Bronchial epithelial cell (primary cell): ENCODE measurements around the gene C15orf40. TPM values are rescaled to one million over a fixed set of nuclear protein-coding genes. Genes with fewer than 3 reads are reported as not detected.
A peak's percentile ranks its signal among the peaks of the same experiment; 100 is the strongest.

Experiments used
- DNase-seq: peaks from one replicate; pipeline ENCODE4 v3.0.0-alpha.2; 2010; ENCODE audit warnings: low read depth
- FAIRE-seq: peaks from 2 replicates; lab custom pipeline; 2011; peaks lifted over from hg19 to GRCh38; lab: Jason Lieb, UNC
- H3K27me3 ChIP-seq: 2 replicates; pipeline ENCODE4 v1.5.1; 2011; ENCODE audit warnings: low read length; ENCODE audit not compliant: control insufficient read depth, insufficient read depth
- H3K36me3 ChIP-seq: 2 replicates; pipeline ENCODE4 v1.5.1; 2011; ENCODE audit warnings: low read length; ENCODE audit not compliant: control insufficient read depth, insufficient read depth
- H3K4me3 ChIP-seq: 2 replicates; pipeline ENCODE4 v1.5.1; 2011; ENCODE audit warnings: mild to moderate bottlenecking, low read depth, low read length, control low read depth
- CTCF ChIP-seq: IDR thresholded peaks from 2 replicates; pipeline ENCODE4 v1.5.1; 2011; ENCODE audit warnings: mild to moderate bottlenecking, moderate library complexity, low read length, control low read depth, inconsistent platforms; ENCODE audit not compliant: insufficient read depth, severe bottlenecking
- total RNA-seq: library from RNA; depleted of rRNA; stranded (reverse); fragments of >200 nt; gene quantifications from 2 replicates; pipeline ENCODE4 v1.2.1, GENCODE V29; 2014

Gene C15orf40
- total RNA-seq, 1 donor from 2014 or later, result 5.5 TPM

DNA sequence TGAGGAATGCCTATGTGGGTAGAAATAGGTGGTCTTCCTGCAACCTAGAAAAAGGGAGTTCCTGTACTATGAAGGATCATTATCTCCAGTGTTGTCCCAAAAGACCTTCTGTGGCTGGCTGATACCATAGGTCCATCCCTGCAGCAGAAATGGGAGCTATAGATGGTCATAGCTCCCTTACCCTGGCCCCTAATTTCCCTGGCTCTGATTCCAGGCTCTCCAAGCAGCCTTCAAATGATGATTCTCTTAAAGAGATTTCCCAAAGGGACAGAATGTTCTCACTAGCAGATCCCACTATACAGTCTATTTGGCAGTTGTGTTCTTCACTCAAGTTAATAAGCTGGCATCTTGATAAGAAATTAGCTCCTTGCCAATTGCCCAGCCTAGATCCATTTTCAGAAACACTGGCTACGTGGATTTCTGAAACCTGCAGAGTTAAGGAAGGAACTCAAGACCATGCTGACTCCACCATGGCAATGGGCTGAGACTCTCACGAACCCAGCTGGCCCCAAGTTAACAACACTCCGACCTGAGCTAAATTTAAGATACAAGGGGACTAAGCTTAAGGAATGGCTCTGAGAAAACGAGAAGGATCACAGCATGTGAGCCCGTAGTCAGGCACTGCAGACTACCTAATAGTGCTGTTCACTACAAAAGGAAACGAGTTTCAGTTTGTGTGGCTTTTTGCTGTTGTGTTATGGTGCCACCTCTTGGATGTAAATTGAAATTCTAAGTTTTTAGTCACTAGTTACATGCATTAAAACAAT lies 11.4 kb downstream of the C15orf40 start:
- Histone ChIP-seq H3K36me3 (no peaks in the 10 kb centered on the region), H3K4me3 (peak overlapping the region; percentile 17), H3K27me3 (no peaks in the 10 kb centered on the region)
- peak; percentile 62 for TF ChIP-seq CTCF
- no peak for FAIRE-seq
- DNase-seq, result peak; percentile 57

GRCh38 chr15:82999426-82999825 lies 12.0 kb downstream of the C15orf40 start:
- TF ChIP-seq CTCF, result no peak
- Histone ChIP-seq H3K4me3 (no peak overlapping the region), H3K36me3 (no peaks in the 10 kb centered on the region), H3K27me3 (no peaks in the 10 kb centered on the region)
- DNase-seq (no peak), FAIRE-seq (no peak)

DNA sequence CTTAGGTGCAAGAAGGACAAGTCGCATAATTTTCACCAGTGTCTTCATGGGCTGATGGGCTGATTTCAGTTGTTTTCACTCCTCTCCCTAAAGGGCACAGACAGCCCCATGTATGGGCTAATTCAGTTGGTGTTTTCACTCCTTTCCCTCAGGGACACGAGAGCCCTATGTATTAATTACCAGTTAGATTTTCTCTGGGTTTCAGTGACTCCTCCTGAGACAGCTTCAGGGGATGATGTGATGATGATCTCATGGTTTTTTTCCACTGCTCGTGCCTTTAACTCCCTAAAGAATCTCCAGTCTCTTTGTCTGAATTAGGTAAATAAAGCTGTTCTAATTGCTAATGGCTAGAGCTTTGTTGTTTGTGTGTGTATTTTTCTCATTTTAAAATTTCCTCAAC lies 15.5 kb downstream of the C15orf40 start:
- TF ChIP-seq CTCF, result no peak
- H3K27me3 ChIP-seq, result no peaks in the 10 kb centered on the region
- FAIRE-seq (no peak), DNase-seq (no peak)
- no peaks in the 10 kb centered on the region for H3K36me3 ChIP-seq
- H3K4me3 ChIP-seq, result no peak overlapping the region

DNA sequence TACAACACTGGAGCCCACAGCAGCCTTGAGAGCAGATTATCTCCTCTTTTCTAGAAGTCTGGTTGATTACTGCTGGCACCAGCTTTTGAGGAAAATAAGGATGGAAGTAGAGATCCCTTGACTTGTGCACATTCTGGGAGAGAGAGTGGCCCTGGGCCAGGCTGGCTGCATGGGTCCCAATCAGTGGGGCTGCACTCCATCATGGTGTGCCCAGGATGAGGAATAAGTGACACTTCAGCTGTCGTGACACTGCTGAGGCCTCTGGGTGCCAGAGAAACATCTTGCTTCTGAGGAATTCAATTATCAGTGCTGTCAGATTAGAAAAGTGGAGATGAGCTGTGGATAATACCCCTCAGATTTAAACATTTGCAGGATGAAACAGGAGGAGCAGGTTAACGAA lies 16.4 kb downstream of the C15orf40 start:
- no peak for FAIRE-seq
- Histone ChIP-seq H3K36me3 (no peaks in the 10 kb centered on the region), H3K4me3 (no peak overlapping the region), H3K27me3 (no peaks in the 10 kb centered on the region)
- TF ChIP-seq CTCF, result no peak
- DNase-seq, result no peak

- no peak overlapping the region for H3K4me3 ChIP-seq
- no peak for FAIRE-seq
- TF ChIP-seq CTCF, result no peak
Observed at GRCh38 chr15:82993144-82993543, 18.3 kb downstream of the C15orf40 start.

More at GRCh38 chr15:82993144-82993543, 18.3 kb downstream of the C15orf40 start:
- Histone ChIP-seq H3K27me3 (no peaks in the 10 kb centered on the region), H3K36me3 (peaks cover 1% of the 10 kb centered on the region)
- no peak for DNase-seq
